ENCODE data around the gene IDH3G. TPM values are rescaled to one million over a fixed set of nuclear protein-coding genes. Genes with fewer than 3 reads are reported as not detected.

IDH3G gene
- total and polyA plus RNA-seq, 2 donors (not counting 3 experiments of a cell fraction or from before 2014, with no cell fraction given) = 57.7 to 116 TPM

DNA sequence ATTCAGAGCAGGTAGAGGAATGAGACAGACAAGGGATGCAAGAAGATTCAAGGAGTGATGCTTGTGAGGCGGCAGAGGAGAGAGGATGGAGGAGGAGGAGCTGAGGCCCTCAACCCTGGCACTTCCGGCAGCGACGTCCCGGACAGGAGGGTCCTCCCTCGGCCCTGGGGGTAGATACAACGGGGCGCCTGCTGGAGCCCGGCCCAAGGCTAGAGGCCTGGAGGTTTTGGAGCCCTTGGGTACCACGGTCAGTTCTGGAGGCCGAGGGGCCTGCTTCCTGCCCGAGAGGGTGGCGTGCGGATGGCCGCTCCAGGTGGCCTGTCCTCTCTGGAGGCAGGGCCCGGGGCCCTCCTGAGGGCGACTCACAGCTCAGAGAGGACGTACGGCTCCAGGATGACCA is 13.8 kb upstream of the IDH3G start:
- no peaks in the 10 kb centered on the region for H3K36me3 ChIP-seq (ENCODE audit: control insufficient read depth in 2 of 2, extremely low read depth in 1 of 2, insufficient read depth in 2 of 2, low read length in 2 of 2)
- no peak for DNase-seq (ENCODE audit: low read depth, low spot score)
- FAIRE-seq = no peak
- no peaks in the 10 kb centered on the region for H3K4me1 ChIP-seq (ENCODE audit: control insufficient read depth, extremely low read depth, insufficient read depth, low read length)
- no peaks in the 10 kb centered on the region for H3K79me2 ChIP-seq (ENCODE audit: control insufficient read depth, insufficient read depth, low read length)
- no peak overlapping the region for H3K27ac ChIP-seq (ENCODE audit: insufficient read depth, low read depth, low read length)
- intact Hi-C loops (cut with micrococcal nuclease) (no loop called here), dilution Hi-C loops (cut with MboI; ENCODE audit: extremely low pct_ligation_motif_present, low sequenced_read_pairs) (no loop called here)
- POLR2A ChIA-PET = no interaction called here
- no TSS peak for BruUV-seq (replicated peaks)
- H3K9me1 ChIP-seq (replicated peaks; ENCODE audit: control insufficient read depth, extremely low read depth, insufficient read depth, low read length) = no peaks in the 10 kb centered on the region
- no peak for TF ChIP-seq POLR2A (IDR thresholded peaks at IDR 0.05; ENCODE audit: low read depth, low read length)
- no peak for TF ChIP-seq JUN (IDR thresholded peaks at IDR 0.05; ENCODE audit: borderline replicate concordance, insufficient read depth, insufficient read length, low read depth)
- TF ChIP-seq MAX (IDR thresholded peaks at IDR 0.05; ENCODE audit: insufficient read depth, insufficient read length) = no peak
- TF ChIP-seq CTCF (IDR thresholded peaks at IDR 0.05; ENCODE audit: extremely low read depth in 1 of 2, insufficient read depth in 1 of 2, low read depth in 1 of 2, low read length in 2 of 2) = no peak
- no peak for TF ChIP-seq MYC (IDR thresholded peaks at IDR 0.05; ENCODE audit: low read depth, low read length)
- no peak for TF ChIP-seq GATA2 (IDR thresholded peaks at IDR 0.05; ENCODE audit: insufficient read depth, insufficient read length, low read depth, low read length)
- no peak for TF ChIP-seq EZH2 (IDR thresholded peaks at IDR 0.05; ENCODE audit: borderline replicate concordance, low read depth, low read length, severe bottlenecking)
- TF ChIP-seq POLR2AphosphoS5 (IDR thresholded peaks at IDR 0.05; ENCODE audit: insufficient read depth, low read depth, low read length) = no peak
- no peak for TF ChIP-seq FOS (IDR thresholded peaks at IDR 0.05; ENCODE audit: borderline replicate concordance, insufficient read depth, low read length)
- no peak overlapping the region for H3K4me3 ChIP-seq (replicated peaks in 1 of 3; ENCODE audit: insufficient read depth in 1 of 3, low read depth in 1 of 3, low read length in 3 of 3)
- H3K27me3 ChIP-seq (ENCODE audit: control insufficient read depth in 2 of 2, insufficient read depth in 2 of 2, low read length in 2 of 2) = no peaks in the 10 kb centered on the region
- H3K9me3 ChIP-seq (replicated peaks; ENCODE audit: control insufficient read depth, insufficient read depth, low read length) = no peaks in the 10 kb centered on the region
- CTCF ChIA-PET = no interaction called here
- H4K20me1 ChIP-seq (replicated peaks; ENCODE audit: control insufficient read depth, extremely low read depth, insufficient read depth, low read length) = no peaks in the 10 kb centered on the region
- H3K4me2 ChIP-seq (ENCODE audit: insufficient read depth, low read length) = no peak overlapping the region
- no peak overlapping the region for H3K9ac ChIP-seq (replicated peaks; ENCODE audit: extremely low read depth, insufficient read depth, low read length)
- H2AFZ ChIP-seq (ENCODE audit: low read depth, low read length) = no peak overlapping the region

Data from endothelial cell of umbilical vein (primary cell).